HG02759 (cell line): ENCODE measurements around the gene RMND5A.

Experiments used
- ATAC-seq: cut with Tn5 transposase; IDR thresholded peaks from one replicate; pipeline ENCODE4 v1.9.1; 2021; ENCODE audit warnings: mild to moderate bottlenecking, moderate library complexity; ENCODE audit not compliant: unreplicated experiment

RMND5A gene

DNA sequence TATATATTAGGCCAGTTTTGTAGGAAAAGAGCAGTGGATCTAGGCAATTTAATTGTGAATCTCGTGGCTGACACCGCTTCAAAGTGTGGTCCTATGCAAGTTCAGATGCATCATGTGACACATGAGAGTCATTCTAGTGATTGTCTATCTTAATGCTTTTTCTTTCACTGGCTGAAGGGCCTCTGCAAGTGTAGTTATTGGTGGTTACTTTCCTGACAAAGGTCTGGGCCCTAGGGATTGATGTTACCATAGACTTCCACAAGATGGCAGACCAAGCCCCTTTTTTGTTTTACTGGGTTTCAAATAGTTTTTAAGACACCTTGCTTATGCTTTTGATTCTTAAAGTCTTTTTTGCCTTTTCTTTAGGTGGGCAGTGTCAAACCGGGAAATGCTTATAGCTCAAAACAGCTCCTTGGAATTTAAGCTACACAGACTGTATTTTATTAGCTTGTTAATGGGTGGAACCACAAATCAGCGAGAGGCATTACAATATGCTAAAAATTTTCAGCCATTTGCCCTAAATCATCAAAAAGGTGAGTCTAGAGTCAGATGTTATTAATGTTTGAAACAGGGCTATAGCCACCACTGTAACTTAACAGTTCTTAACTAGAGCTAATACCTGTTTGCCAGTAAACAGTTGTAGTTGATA lies 44.7 kb downstream of the RMND5A start:
- ATAC-seq, result peak; percentile 65

DNA sequence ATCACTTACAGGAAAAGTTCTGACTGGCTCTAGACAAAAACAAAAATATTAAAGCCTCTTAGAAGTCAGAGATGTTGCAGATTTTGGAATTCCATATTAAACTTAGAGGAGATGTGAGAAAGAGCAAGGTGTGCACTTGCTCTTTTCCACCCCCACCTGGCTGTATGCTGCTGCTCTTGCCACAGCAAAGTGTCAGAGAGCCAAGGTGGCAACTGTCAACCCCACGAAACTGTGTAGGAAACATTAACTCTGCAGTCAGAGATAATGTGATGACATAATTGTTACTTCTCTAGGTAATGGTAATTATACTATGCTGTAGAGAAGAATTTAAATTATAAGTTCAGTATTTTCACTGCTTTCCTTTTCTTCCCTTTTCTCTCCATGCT lies 45.2 kb downstream of the RMND5A start:
- no peak for ATAC-seq

DNA sequence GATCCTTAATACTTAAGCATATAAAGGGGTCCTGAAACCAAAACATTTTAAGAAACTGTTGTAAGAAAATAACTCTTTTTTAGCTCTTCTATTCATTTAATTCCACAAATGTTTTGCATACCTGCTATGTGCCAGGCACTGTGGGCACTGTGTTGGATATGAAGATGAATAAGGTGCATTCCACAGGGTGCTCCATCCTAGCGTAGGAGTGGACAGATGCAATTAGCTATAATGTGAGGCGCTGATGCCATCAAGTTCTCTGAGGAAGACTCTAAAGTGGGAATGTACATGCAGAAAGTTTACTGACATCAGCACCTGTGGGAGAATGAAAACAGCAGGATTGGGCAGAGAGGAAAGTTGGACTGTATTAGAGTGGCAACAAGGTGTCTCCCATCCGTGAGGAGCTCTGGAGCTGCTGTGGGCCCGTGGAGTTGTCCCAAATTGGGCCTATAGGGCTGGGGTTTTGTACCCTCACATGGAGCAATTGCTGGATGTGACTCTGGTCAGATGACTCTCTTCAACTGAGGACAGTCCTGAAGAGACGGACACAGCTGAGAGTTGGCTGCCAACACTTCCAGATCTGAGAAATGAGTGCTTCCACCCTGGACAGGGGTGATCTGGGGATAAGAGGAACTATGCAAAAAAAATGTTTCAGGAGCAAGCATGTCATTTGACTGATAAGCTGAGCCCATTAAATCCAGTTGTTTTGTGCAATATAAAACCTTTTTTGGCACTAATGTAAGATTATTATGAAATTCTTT lies 48.3 kb downstream of the RMND5A start:
- no peak for ATAC-seq

DNA sequence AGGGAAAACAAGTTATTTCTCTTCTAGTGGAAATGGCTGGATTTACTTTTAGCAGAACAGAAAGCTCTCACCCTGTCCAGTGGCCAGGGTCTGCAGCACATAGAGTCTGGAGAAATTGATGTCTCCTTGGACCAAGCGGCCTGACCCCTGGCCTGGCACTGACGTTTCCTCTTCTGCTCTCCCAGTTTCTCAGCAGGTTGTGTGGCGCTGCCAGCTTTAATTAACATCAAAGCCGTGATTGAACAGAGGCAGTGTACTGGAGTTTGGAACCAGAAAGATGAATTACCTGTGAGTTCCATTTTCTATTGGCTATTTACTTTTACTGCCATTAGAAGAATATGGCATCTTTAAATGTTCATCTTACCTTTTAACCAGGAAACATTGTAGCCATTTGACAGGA lies 49.7 kb downstream of the RMND5A start:
- ATAC-seq, result no peak

DNA sequence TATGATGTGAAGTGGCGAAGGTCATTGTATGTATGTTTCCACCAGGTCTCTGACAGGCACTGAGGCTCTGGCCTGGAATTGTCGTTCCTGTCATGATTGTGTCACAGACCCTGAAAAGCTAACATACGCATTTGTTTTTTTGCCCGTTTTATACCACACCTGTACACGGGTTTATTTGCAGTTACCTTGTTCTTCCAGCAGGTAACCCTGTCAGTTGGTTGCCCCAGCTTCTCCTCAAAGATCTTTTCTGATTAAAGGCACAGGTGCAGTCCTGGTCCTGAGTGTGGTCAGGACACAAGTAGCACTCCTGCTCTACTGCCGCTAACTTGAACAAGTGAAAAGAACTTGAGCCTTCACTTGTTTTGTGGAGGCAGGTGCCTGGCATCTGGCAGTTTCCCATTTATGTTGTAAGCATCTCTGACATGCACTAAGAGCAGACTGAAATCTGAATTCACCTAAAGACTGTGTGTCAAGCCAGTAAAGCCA lies 50.8 kb downstream of the RMND5A start:
- ATAC-seq, result no peak

DNA sequence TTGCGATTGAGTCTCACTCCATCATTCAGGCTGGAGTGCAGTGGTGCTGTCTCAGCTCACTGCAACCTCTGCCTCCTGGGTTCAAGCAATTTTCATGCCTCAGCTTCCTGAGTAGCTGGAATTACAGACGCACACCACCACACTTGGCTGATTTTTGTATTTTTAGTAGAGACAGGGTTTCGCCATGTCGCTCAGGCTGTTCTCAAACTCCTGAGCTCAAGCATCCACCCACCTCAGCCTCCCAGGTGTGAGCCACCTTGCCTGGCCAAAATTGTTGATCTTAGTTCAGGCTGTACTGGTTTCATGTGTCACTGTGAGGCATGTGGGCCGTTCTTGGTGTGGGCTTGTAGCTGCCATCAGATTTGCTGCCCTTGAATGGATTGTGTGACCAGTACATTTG lies 52.5 kb downstream of the RMND5A start:
- no peak for ATAC-seq

DNA sequence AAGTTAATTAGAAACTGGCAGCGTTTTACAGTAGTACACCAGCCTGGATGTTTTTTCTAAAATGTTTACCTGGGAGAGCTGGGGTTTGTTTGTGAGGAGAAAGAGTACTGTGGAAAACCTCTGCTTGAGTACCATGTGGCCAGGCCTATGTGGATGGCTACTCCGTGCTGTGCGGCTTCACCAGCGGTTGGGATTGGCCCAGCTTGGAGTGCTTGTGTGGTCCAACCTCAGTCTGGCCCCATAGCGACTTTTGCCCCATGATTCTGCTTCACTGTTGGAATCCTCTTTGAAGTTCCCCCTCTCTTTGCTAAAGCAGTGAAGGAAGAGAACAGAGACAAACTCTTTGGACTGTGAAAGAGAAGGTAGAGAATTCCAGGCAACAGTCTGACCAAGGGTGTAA lies 54.8 kb downstream of the RMND5A start:
- no peak for ATAC-seq

DNA sequence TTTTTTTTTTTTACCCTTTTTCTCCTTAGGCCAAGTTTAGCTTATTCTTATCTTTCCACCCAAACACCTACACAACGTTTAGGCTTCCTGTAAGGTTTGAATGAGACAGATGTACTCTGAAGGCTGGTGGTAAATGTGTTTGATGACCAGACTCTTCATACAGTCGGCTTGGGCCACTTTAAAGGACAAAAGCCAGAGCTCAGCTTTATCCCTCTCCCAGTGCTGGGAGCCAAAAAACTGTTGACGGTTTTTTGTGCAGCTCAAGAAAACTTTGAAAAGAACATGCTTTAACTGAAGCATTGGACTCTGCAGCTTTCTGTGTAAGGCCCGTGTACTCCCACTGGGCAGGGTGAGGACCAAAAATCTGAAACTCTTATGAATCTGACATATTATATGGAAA lies 55.2 kb downstream of the RMND5A start:
- ATAC-seq, result no peak

DNA sequence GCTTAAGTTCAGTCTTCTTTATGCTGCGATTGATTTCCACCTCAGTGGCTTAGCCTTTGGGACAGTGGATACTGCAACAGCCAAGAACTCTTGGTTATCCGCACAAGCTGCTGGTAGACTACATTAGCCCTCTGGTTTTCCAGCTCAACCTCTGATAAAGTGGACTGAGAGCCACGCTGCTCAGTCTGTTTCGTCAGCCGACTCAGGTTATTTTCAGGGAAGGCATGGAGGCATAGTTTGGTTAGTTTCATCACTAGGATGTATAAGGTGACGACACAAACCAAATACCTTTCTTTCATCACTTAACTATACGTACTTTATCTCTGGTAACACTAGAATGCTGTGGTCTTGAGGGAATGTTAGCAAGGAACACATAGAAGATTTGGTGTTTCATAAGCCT lies 56.4 kb downstream of the RMND5A start:
- no peak for ATAC-seq

DNA sequence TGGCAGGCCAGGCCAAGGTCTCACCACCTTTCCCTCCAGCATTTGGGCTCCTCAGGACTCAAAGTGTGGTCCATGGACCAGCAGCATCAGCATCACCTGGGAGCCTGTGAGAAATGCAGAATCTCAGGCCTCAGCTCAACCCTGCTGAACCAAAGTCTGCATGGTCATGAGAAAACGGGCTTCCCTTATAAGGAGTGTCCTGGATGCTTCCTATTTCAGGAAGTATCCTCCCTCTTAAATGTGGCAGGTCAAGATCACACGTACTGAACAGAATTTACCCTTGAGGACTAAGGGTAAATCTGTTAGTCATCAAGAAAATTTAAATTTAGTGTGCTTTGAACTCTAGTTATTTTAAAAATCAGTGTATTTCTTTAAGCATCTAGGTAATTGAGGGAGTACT lies 58.9 kb downstream of the RMND5A start:
- ATAC-seq, result no peak

DNA sequence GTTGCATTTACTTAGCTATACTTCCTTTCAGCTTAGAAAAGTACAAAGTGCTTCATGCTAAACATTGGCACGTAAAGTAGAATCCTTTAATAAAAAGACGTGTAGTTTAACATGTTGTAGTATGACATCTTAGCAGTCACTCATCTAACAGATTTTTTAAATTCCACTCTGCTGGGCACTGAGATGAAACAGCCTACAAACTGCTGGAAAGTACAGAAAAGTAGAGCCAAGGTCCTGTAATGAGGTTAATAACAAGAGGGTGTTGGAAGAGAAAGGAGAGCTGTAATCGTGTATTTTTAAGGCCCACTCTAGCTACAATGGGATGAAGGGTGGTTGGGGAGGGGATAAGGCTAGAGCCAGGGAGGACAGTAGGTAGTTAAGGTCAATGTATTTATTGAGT lies 59.9 kb downstream of the RMND5A start:
- ATAC-seq, result no peak

DNA sequence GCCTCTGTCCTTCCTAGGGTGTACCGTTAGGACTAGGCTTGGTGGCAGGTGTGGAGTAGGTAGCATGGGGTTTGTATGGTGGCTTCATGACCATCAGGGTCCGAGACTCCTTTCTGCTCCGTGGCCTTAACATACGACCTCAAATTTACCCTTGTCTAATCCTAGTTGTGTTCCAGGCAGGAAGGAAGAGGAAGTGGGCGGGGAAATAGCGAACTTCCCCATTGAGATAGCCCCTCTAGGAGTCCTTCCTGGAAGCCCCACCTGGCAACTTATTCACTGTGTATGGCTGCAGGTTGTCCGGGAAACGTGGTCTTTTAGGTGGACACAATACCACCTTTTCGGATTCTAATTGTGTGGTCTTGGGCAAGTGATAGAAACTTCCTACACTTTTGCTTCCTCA lies 61.3 kb downstream of the RMND5A start:
- no peak for ATAC-seq

DNA sequence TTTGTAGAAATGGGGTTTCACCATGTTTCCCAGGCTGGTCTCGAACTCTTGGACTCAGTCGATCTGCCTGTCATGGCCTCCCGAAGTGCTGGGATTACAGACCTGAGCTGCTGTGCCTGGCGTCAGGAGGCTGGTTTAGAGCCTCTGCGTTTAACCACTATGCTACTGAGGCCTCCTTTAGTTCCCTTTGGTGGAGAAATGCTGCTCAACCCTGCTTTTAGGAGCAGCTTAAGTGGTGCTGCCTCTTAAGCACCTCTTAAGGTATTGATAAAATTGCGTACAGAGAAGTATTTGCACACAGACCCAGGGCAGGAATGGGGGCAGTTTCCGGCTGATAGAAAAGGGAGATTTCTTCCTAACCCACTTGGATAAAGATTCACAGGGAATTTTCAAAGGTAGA lies 62.7 kb downstream of the RMND5A start:
- no peak for ATAC-seq

DNA sequence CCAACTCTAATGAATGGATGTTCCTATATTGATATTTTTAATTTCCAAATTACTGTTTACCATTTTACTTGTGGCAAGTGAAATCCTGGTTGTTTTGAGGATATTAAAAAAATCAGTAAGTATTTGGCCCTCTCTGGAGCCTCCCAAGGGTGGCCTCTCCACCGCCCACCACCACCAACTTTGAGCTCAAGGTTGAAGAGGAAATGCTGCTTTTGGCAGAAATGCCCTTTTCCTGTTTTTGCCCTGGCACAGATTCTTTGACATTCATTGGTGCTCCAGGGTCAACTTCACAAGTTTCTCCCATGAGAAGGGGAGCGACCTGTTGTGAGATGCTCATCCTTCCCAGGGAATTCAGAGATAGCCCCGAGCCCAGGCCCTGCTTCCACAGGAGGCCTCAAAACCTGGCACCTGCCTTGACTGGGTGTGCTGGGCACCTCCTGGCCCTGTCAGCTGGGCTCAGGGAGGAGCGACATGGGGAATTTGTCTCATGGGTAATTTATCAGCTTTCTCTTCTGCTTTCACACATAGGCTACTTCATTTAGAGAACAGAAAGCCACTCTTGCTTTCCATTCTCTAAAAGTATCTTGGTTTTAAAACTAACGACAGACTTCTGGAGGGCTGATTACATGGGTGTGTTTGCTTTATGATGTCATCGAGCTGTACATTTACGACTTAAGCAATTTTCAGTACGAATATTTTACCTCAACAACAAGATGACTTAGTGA lies 63.7 kb downstream of the RMND5A start:
- peak; percentile 95 for ATAC-seq

DNA sequence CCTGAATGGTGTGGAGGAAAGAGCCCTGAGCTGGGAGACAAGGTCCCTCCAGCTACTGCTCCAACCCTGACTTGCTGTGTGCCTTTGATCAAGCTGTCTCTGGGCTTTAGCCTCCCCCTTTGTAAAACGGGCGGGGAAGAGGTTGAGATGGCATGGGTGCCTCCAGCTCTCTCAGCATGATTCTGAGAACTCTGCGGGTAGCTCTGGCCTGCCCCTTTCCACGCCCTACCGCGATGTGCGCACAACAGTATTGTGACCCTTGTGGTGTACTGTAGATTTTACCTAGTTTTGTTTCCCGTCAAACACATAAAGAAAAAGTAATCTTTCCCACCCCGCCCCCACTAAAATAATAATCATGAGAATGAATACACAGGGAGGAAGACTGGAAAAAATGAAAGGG lies 65.4 kb downstream of the RMND5A start:
- ATAC-seq, result no peak

DNA sequence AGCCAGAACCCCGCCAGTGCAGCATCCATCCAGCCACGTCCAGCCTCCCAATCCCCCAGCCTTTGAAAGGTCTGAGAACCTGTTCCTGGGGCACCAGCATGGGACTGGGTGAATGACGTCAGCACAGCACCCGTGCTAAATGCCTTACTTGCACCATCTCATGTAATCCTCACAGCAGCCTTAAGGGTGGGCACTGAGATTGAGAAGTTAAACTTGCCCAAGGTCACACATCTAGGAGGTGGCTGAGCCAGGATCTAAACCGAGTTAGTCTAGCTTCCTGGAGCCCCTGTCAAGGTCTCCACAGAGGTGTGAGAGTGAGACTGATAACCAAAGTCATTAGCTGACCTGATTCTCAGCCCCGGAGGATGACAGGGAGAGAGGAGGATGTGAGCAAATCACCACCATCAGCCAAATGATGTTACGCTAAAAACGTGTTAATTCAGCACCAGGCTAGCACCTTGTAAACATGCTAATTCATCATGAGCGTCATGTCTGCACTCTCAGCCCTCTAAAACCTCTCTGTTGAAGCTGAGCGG lies 66.0 kb downstream of the RMND5A start:
- no peak for ATAC-seq

DNA sequence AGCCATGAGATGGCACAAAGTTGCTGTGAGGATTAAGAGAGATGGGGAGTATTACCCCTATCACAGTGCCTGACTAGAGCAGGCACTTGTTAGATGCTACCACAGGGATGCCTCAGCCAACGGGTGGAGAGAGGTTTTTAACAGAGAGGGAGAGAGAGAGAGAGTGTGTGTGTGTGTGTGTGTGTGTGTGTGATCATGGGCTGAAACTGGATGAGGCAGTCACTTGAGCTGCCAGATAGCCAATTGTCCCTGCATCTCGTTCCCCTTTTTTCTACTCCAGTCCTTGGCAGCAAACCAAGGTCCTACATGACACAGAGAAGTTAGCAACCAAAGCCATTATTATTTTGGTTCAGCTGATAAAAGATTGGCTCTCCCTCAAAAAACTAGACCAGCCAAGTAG lies 67.6 kb downstream of the RMND5A start:
- ATAC-seq, result no peak

DNA sequence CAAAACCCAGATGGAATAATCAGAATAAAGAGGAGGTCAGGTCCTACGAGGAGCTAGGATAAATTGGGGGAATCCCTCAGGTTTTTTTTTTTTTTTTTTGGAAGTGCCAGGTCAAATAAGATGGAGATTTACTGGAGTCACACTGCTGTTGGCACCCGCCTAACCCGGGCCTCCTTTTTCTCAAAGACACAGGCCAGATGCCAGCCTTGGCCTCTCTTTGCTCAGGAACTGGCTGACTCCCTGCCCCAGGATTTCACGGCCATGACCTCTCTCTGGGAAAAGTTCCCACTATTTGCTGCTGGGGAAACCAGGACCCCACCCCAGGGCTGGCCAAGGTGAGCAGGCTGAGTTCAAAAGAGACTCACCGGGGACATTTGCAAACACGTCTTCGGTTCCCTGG lies 68.1 kb downstream of the RMND5A start:
- ATAC-seq, result no peak

DNA sequence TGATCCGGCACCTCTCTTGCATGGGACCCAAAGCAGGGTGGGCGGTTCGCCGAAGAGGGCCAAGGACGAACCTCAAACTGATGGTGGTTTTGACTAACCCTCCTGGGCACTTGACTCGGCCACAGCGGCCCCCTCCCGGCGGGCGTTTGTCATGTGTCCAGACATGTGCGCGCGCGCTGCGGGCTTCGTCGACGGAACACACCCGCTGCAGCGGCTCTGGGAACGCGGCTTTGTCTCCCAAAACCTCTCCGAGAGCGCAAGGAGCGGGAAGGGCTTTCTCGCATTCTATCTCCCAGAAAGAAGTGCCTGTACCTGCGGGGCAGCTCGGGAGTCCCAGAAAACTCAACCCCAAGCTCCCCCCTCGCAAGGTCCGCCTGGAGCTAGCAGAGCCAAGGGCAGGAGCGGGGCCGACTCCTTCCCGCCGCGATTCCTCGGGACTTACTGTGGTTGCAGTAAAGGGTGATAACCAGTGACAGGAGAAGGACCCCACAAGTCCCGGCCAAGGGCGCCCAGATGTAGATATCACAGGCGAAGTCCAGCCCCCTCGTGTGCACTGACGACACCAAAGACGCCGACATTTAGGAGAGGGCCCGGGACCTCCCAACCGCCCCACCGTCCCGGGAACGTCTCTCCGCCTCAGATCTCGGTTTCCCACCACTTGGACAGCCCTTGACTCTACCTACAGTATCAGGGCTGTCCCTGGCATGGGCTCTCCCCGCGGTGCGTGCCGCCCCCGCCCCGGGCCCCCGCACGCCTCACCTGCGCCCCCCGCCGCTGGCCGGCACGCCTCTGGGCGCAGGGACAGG lies 69.0 kb downstream of the RMND5A start:
- ATAC-seq, result no peak

DNA sequence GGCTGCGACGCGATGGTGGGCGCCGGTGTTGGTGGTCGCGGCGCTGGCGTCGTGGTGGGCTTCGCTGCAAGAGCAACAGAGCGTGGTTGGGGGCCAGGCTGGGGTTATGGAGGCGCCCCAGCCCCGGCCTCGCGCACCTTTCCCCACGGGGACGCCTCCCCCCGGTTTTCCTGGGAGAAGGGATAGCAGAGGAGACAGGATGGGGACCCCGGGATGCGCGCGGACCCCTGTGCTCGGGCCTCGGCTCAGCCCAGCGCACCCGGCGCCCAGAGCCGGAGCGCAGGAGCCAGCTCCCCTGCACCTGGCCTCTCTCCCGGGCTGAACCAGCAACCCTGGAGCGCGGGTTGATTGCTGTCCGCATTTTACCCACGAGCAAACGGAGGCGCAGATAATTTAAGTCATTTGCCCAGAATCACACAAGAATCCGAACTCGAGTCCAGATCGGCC lies 69.6 kb downstream of the RMND5A start:
- ATAC-seq, result no peak

DNA sequence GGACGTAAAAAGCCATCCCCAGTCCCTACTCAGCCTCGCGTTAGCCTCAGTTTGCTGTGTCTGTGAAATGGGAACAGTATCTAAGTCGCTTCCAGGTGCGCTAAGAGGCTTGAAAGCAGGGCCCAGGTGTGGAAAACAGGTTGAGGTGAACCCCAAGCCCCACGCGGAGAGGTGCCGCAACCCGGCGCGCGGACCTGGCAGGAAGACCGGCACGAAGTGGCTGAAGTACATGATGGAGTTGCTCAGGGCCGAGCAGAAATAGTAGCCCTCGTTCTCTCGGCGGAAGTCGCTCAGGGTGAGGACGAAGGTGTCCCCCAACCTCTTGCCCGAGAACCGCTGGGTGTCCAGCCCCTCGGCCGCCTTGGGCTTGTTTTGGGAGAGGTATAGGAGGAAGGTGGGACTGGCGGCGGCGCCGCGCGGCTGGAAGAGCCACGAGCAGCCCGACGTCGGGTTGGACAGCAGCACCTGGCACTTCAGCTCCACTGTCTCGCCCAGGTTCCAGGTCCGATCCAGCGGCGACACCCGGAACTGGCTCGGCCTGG lies 70.1 kb downstream of the RMND5A start:
- no peak for ATAC-seq
